CD14-positive monocyte (primary cell): ENCODE measurements around the gene WDFY3. TPM values are rescaled to one million over a fixed set of nuclear protein-coding genes. Genes with fewer than 3 reads are reported as not detected.
A peak's percentile ranks its signal among the peaks of the same experiment; 100 is the strongest.

ENCODE experiments used
- DNase-seq, 3 donors: peaks; one replicate each; pipeline ENCODE4 v3.0.0-alpha.2; 2011 to 2022
- H2AFZ ChIP-seq: 2 replicates; pipeline ENCODE4 v1.6.0; 2012; ENCODE audit warnings: mild to moderate bottlenecking, low read depth, low read length, inconsistent platforms; ENCODE audit not compliant: insufficient read depth, poor library complexity, severe bottlenecking
- H3K27ac ChIP-seq, 2 donors: 1 replicate in 1 of 2; 2 replicates in 1 of 2; pipeline ENCODE4 v1.5.1; 2012 to 2013; ENCODE audit warnings: low read length in 2 of 2, control low read depth in 1 of 2, inconsistent platforms in 1 of 2, low read depth in 1 of 2, mild to moderate bottlenecking in 1 of 2
- H3K27me3 ChIP-seq, 2 donors: one replicate each; pipeline versions ENCODE4 v1.6.0 to v1.6.1; 2011 to 2013; ENCODE audit warnings: low read length in 2 of 2; ENCODE audit not compliant: control insufficient read depth in 2 of 2, insufficient read depth in 2 of 2
- H3K36me3 ChIP-seq, 2 donors: replicated peaks in 1 of 2; 1 replicate in 1 of 2; 2 replicates in 1 of 2; pipeline versions ENCODE4 v1.5.1 to v1.6.1; 2012 to 2013; ENCODE audit warnings: low read length in 2 of 2, control low read depth in 1 of 2, inconsistent platforms in 1 of 2, mild to moderate bottlenecking in 1 of 2; ENCODE audit not compliant: insufficient read depth in 2 of 2, control insufficient read depth in 1 of 2
- H3K4me1 ChIP-seq, 2 donors: 1 replicate in 1 of 2; 2 replicates in 1 of 2; pipeline versions ENCODE4 v1.5.1 to v1.6.1; 2012 to 2013; ENCODE audit warnings: low read length in 2 of 2, control low read depth in 1 of 2, inconsistent platforms in 1 of 2, mild to moderate bottlenecking in 1 of 2, moderate library complexity in 1 of 2; ENCODE audit not compliant: insufficient read depth in 2 of 2, control insufficient read depth in 1 of 2
- H3K4me2 ChIP-seq: replicated peaks from 2 replicates; pipeline ENCODE3; 2012; ENCODE audit warnings: low read length, moderate library complexity, mild to moderate bottlenecking; ENCODE audit not compliant: poor library complexity, severe bottlenecking; ENCODE audit errors: extremely low read depth
- H3K4me3 ChIP-seq, 3 experiments: fragments of 200-600 bp in 1 of 3; sonication (generic) in 1 of 3; replicated peaks in 1 of 3; 1 replicate in 2 of 3; 2 replicates in 1 of 3; pipeline ENCODE4 v1.5.1; 2011 to 2013; ENCODE audit warnings: low read length in 3 of 3, mild to moderate bottlenecking in 3 of 3, control low read depth in 2 of 3, low read depth in 2 of 3, inconsistent platforms in 1 of 3, moderate library complexity in 1 of 3
- H3K79me2 ChIP-seq: 2 replicates; pipeline ENCODE4 v1.6.0; 2012; ENCODE audit warnings: mild to moderate bottlenecking, control low read depth, inconsistent platforms, low read length, moderate library complexity; ENCODE audit not compliant: insufficient read depth
- H3K9ac ChIP-seq: 2 replicates; pipeline ENCODE4 v1.6.0; 2017; ENCODE audit warnings: low read length, mild to moderate bottlenecking; ENCODE audit not compliant: insufficient read depth, poor library complexity, severe bottlenecking
- H3K9me3 ChIP-seq, 2 donors: replicated peaks in 1 of 2; 1 replicate in 1 of 2; 2 replicates in 1 of 2; pipeline versions ENCODE4 v1.5.1 to v1.6.1; 2012 to 2013; ENCODE audit warnings: low read length in 2 of 2, control low read depth in 1 of 2; ENCODE audit not compliant: control insufficient read depth in 1 of 2, insufficient read depth in 1 of 2
- H4K20me1 ChIP-seq: 2 replicates; pipeline ENCODE4 v1.6.0; 2012; ENCODE audit warnings: mild to moderate bottlenecking, low read length, control low read depth, moderate library complexity; ENCODE audit not compliant: insufficient read depth
- H3K27ac Mint-ChIP-seq, 7 donors: one replicate each; pipeline ENCODE4 v1.8.0; 2020; ENCODE audit warnings: mild to moderate bottlenecking in 7 of 7, mixed read lengths in 7 of 7, moderate library complexity in 6 of 7, inconsistent platforms in 2 of 7
- H3K27me3 Mint-ChIP-seq, 3 donors: one replicate each; pipeline ENCODE4 v1.8.0; 2021 to 2022; ENCODE audit warnings: low read depth in 3 of 3, mild to moderate bottlenecking in 3 of 3, mixed read lengths in 3 of 3, moderate library complexity in 3 of 3, inconsistent platforms in 1 of 3
- H3K36me3 Mint-ChIP-seq, 2 donors: one replicate each; pipeline ENCODE4 v1.8.0; 2020; ENCODE audit warnings: mixed read lengths in 2 of 2, inconsistent platforms in 1 of 2, mild to moderate bottlenecking in 1 of 2
- H3K4me1 Mint-ChIP-seq: one replicate; pipeline ENCODE4 v1.8.0; 2020; ENCODE audit warnings: mild to moderate bottlenecking, mixed read lengths
- H3K4me3 Mint-ChIP-seq, 2 donors: one replicate each; pipeline ENCODE4 v1.8.0; 2020; ENCODE audit warnings: mild to moderate bottlenecking in 2 of 2, mixed read lengths in 2 of 2, moderate library complexity in 1 of 2
- H3K9me3 Mint-ChIP-seq, 7 donors: one replicate each; pipeline ENCODE4 v1.8.0; 2020 to 2022; ENCODE audit warnings: mixed read lengths in 7 of 7, mild to moderate bottlenecking in 6 of 7, moderate library complexity in 6 of 7, inconsistent platforms in 2 of 7
- CTCF ChIP-seq: fragments of 200-600 bp; IDR thresholded peaks from one replicate; pipeline ENCODE4 v1.8.0; 2022; ENCODE audit warnings: antibody characterized with exemption, mild to moderate bottlenecking
- WGBS: methylation state at CpG from one replicate; pipeline ENCODE4 v1.1.5; 2013; ENCODE audit warnings: missing lambda C conversion rate; ENCODE audit not compliant: insufficient coverage; 5-methylcytosine and 5-hydroxymethylcytosine counted together
- intact Hi-C, 2 donors: fragments of 100-400 bp; cut with micrococcal nuclease; formaldehyde crosslinking; loops; one replicate each; pipeline versions ENCODE4 v1.15.0 to v1.15.1; 2023
- polyA plus RNA-seq, 3 donors: library from polyadenylated mRNA; depleted of rRNA in 1 of 3; unstranded in 2 of 3; stranded (reverse) in 1 of 3; fragments of 300-500 nt in 2 of 3; fragments of >200 nt in 1 of 3; fragmentation: Illumina TruSeq in 2 of 3; gene quantifications; 1 replicate in 2 of 3; 2 replicates in 1 of 3; pipeline ENCODE4 v1.2.3, GENCODE V29; 2012 to 2021

The WDFY3 gene
- polyA plus RNA-seq, 3 donors = 5.6 to 35.5 (median 5.9) TPM

- Histone ChIP-seq H3K4me1 (peaks cover 19 to 26% of the 10 kb centered on the region in 2 donors), H3K9ac (no peak overlapping the region), H3K4me2 (peak overlapping the region; percentile 59), H3K9me3 (no peaks in the 10 kb centered on the region), H3K27ac (peak overlapping the region in 1 of 2 donors; percentile 74), H2AFZ (no peak overlapping the region), H3K27me3 (no peaks in the 10 kb centered on the region), H3K4me3 (no peak overlapping the region), H4K20me1 (peaks cover 21% of the 10 kb centered on the region), H3K36me3 (peaks cover 69 to 95% of the 10 kb centered on the region in 2 donors), H3K79me2 (no peaks in the 10 kb centered on the region)
- peaks cover 19% of the 10 kb centered on the region for H3K4me1 Mint-ChIP-seq
- TF ChIP-seq CTCF = no peak
- H3K9me3 Mint-ChIP-seq = no peaks in the 10 kb centered on the region
- peak overlapping the region in 5 of 7 donors; percentile 7 to 83 (median 16) for H3K27ac Mint-ChIP-seq
- intact Hi-C loops = no loop called here
- no CpG with 5 or more reads among the region's 1 CpG for WGBS
- no peaks in the 10 kb centered on the region for H3K27me3 Mint-ChIP-seq
- H3K4me3 Mint-ChIP-seq = no peak overlapping the region
- H3K36me3 Mint-ChIP-seq = peaks cover 75 to 87% of the 10 kb centered on the region in 2 donors
- DNase-seq = no peak
Measured at GRCh38 chr4:84691800-84692199, 274.7 kb downstream of the WDFY3 start.

GRCh38 chr4:84691170-84691691 lies 275.3 kb downstream of the WDFY3 start:
- no peaks in the 10 kb centered on the region for H3K79me2 ChIP-seq
- Mint-ChIP-seq H3K27me3 (no peaks in the 10 kb centered on the region), H3K4me3 (peak overlapping the region; percentile 31 to 60), H3K4me1 (peaks cover 19% of the 10 kb centered on the region), H3K36me3 (peaks cover 77 to 89% of the 10 kb centered on the region in 2 donors), H3K27ac (peak overlapping the region; percentile 16 to 91 (median 78)), H3K9me3 (no peaks in the 10 kb centered on the region)
- no peaks in the 10 kb centered on the region for H3K27me3 ChIP-seq
- H3K9ac ChIP-seq = no peak overlapping the region
- peak; percentile 60 to 82 (median 82) for DNase-seq
- no peak for TF ChIP-seq CTCF
- WGBS = no CpG with 5 or more reads among the region's 1 CpG
- H3K9me3 ChIP-seq = no peaks in the 10 kb centered on the region
- peaks cover 19 to 26% of the 10 kb centered on the region in 2 donors for H3K4me1 ChIP-seq
- H4K20me1 ChIP-seq = peaks cover 21% of the 10 kb centered on the region
- H3K36me3 ChIP-seq = peaks cover 69 to 95% of the 10 kb centered on the region in 2 donors
- peak overlapping the region; percentile 59 for H3K4me2 ChIP-seq
- intact Hi-C loops = no loop called here
- H3K27ac ChIP-seq = peak overlapping the region in 1 of 2 donors; percentile 74
- peak overlapping the region in 1 of 3 experiments; percentile 42 for H3K4me3 ChIP-seq
- H2AFZ ChIP-seq = no peak overlapping the region
